ENCODE measurements around the gene ELN.
A peak's percentile ranks its signal among the peaks of the same experiment; 100 is the strongest.

Gene ELN

DNA sequence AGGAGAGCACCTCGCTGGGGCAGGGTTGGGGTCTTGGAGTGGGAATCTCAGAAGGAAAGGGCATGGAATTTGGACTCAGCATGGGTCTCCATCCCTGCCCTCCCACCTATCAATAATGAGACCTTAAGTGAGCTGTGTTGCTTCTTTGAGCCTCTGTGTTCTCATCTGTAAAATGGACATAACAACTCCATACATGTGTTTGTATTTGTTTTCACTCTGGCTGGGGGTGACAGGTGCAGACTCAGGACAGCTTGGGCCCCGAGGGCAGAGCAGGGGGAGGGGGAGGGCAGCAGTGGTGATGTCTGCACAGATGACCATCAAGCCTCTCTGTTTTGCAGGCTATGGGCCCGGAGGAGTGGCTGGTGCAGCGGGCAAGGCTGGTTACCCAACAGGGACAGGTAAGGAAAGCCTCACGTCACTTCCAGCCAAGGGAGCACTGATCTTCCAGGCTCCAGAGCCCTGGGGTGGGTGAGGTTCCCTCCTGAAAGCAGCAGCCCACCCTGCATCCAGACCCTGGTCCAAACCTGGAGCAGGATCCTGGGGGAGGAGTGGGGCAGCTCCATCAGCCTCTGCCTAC is 19.9 kb downstream of the ELN start:
- DNase-seq (ENCODE audit: insufficient read length, low spot score) (no peak), FAIRE-seq (no peak)
- TF ChIP-seq SPI1 (IDR thresholded peaks at IDR 0.05; ENCODE audit: low read depth, low read length) (no peak), POLR2AphosphoS5 (IDR thresholded peaks at IDR 0.05; ENCODE audit: low read depth, low read length) (no peak), POU2F2 (IDR thresholded peaks at IDR 0.05; ENCODE audit: low read depth, low read length) (no peak), TAF1 (IDR thresholded peaks at IDR 0.05; ENCODE audit: low read depth, low read length) (no peak), PAX5 (IDR thresholded peaks at IDR 0.05; ENCODE audit: insufficient read depth, low read length, severe bottlenecking) (no peak), POLR2A (IDR thresholded peaks at IDR 0.05; ENCODE audit: low read depth, low read length) (no peak)

DNA sequence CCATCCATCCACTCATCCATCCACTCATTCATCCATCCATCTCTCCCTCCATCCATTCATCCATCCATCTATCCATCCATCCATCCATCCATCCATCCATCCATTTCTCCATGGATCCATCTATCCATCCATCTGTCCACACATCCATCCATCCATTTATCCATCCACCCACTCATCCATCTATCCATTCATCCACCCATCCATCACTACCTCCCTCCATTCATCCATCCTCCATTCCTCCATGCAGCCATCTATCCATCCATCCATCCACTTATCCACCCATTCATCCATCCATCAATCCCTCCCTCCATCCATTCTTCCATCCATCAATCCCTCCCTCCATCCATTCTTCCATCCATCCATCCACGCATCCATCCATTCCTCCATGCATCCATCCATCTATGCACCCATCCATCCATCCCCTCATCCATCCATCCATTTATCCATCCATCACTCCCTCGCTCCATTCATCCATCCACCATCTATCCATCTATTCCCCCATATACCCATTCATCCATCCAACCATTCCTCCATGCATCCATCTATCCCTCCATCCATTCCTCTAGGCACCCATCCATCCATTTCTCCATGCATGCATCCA is 21.1 kb downstream of the ELN start:
- DNase-seq (ENCODE audit: insufficient read length, low spot score) (no peak), FAIRE-seq (no peak)
- no peak for TF ChIP-seq PAX5 (IDR thresholded peaks at IDR 0.05; ENCODE audit: insufficient read depth, low read length, severe bottlenecking)
- no peak for TF ChIP-seq POLR2A (IDR thresholded peaks at IDR 0.05; ENCODE audit: low read depth, low read length)
- TF ChIP-seq POLR2AphosphoS5 (IDR thresholded peaks at IDR 0.05; ENCODE audit: low read depth, low read length), result no peak
- no peak for TF ChIP-seq TAF1 (IDR thresholded peaks at IDR 0.05; ENCODE audit: low read depth, low read length)
- TF ChIP-seq SPI1 (IDR thresholded peaks at IDR 0.05; ENCODE audit: low read depth, low read length), result no peak
- TF ChIP-seq POU2F2 (IDR thresholded peaks at IDR 0.05; ENCODE audit: low read depth, low read length), result no peak

DNA sequence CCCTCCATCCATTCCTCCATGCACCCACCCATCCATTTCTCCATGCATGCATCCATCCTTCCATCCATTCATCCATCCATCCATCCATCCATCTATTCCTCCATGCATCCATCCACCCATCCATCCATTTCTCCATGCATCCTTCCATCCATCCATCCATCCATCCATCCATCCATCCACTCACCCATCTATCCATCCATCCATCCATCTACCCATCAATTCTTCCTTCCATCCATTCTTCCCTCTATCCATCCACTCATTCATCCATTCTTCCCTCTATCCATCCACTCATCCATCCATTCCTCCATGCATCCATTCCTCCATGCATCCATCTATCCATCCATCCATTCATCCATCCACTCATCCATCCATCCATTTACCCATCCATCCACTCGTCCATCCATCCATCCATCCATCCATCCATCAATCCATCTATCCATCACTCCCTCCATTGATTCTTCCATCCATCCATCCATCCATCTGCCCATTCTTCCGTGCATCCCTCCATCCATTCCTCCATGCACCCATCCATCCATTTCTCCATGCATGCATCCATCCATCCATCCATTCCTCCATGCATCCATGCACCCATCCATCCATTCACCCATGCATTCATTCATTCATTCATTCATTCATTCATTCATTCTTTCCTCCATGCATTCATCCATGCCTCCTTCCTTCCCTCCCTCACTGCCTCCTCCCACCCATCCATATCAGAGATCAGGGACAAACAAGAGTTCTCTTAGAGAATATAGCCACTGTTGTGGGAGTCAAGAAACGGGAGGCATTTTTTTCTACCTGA is 22.2 kb downstream of the ELN start:
- DNase-seq (ENCODE audit: insufficient read length, low spot score), result no peak
- FAIRE-seq, result peak; percentile 41
- TF ChIP-seq PAX5 (IDR thresholded peaks at IDR 0.05; ENCODE audit: insufficient read depth, low read length, severe bottlenecking) (no peak), SPI1 (IDR thresholded peaks at IDR 0.05; ENCODE audit: low read depth, low read length) (no peak), POLR2AphosphoS5 (IDR thresholded peaks at IDR 0.05; ENCODE audit: low read depth, low read length) (no peak), TAF1 (IDR thresholded peaks at IDR 0.05; ENCODE audit: low read depth, low read length) (no peak), POU2F2 (IDR thresholded peaks at IDR 0.05; ENCODE audit: low read depth, low read length) (no peak), POLR2A (IDR thresholded peaks at IDR 0.05; ENCODE audit: low read depth, low read length) (no peak)

DNA sequence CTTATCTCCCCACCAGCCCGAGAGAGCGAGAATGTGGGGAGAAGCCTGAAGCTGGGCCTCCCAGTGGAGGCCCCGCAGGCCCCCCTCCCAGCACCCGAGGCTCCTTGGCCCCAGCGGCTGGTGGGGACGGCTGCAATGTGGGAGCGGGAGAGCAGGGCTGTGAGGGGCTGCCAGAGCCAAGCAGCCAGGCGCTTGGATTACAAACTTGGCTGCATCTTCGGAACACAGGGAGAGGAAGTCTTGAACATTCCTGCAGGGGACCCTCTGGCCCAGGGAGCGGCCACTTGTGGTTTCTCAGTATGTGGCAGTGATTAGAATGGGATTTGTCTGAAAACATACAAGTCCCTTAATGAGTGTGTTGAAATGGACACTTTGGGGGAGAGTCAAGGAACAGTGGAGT is 23.2 kb downstream of the ELN start:
- TF ChIP-seq POU2F2 (IDR thresholded peaks at IDR 0.05; ENCODE audit: low read depth, low read length), result no peak
- TF ChIP-seq POLR2A (IDR thresholded peaks at IDR 0.05; ENCODE audit: low read depth, low read length), result no peak
- TF ChIP-seq PAX5 (IDR thresholded peaks at IDR 0.05; ENCODE audit: insufficient read depth, low read length, severe bottlenecking), result no peak
- TF ChIP-seq TAF1 (IDR thresholded peaks at IDR 0.05; ENCODE audit: low read depth, low read length), result no peak
- TF ChIP-seq SPI1 (IDR thresholded peaks at IDR 0.05; ENCODE audit: low read depth, low read length), result no peak
- TF ChIP-seq POLR2AphosphoS5 (IDR thresholded peaks at IDR 0.05; ENCODE audit: low read depth, low read length), result no peak
- FAIRE-seq (no peak), DNase-seq (ENCODE audit: insufficient read length, low spot score) (no peak)

DNA sequence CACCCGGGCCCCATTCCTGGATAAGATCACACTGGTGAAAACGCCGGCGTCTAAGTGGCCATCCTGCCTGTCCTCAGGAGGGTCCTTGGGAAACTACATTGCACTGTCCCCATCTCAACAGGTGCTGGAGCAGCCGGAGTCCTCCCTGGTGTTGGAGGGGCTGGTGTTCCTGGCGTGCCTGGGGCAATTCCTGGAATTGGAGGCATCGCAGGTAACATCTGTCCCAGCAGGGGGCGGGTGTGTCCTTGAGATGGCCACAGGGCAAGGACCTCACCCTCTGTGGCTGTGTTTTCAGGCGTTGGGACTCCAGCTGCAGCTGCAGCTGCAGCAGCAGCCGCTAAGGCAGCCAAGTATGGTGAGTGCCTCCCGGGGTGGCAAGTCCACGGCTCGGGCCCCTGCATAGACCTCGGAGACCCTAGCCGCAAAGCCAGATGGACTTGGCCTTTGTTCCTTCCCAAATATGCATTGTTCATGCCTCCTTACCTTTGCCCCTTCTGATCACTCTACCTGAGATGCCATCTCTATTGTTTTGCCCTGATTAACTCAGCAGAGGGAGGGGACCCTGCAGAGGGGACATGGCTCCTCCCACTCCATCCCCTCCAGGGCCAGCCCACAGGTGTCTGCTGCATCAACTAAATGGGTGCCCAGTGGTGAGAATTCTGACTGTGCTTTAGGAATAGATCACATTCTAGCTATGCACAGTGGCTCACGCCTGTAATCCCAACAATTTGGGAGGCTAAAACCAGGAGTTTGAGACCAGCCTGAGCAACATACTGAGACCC is 23.8 kb downstream of the ELN start:
- FAIRE-seq, result peak; percentile 13
- no peak for DNase-seq (ENCODE audit: insufficient read length, low spot score)
- TF ChIP-seq POU2F2 (IDR thresholded peaks at IDR 0.05; ENCODE audit: low read depth, low read length), result no peak
- no peak for TF ChIP-seq PAX5 (IDR thresholded peaks at IDR 0.05; ENCODE audit: insufficient read depth, low read length, severe bottlenecking)
- TF ChIP-seq TAF1 (IDR thresholded peaks at IDR 0.05; ENCODE audit: low read depth, low read length), result no peak
- TF ChIP-seq SPI1 (IDR thresholded peaks at IDR 0.05; ENCODE audit: low read depth, low read length), result no peak
- TF ChIP-seq POLR2AphosphoS5 (IDR thresholded peaks at IDR 0.05; ENCODE audit: low read depth, low read length), result no peak
- TF ChIP-seq POLR2A (IDR thresholded peaks at IDR 0.05; ENCODE audit: low read depth, low read length), result no peak

- TF ChIP-seq TAF1 (IDR thresholded peaks at IDR 0.05; ENCODE audit: low read depth, low read length) (no peak), POLR2AphosphoS5 (IDR thresholded peaks at IDR 0.05; ENCODE audit: low read depth, low read length) (no peak), SPI1 (IDR thresholded peaks at IDR 0.05; ENCODE audit: low read depth, low read length) (no peak), POU2F2 (IDR thresholded peaks at IDR 0.05; ENCODE audit: low read depth, low read length) (no peak), PAX5 (IDR thresholded peaks at IDR 0.05; ENCODE audit: insufficient read depth, low read length, severe bottlenecking) (no peak), POLR2A (IDR thresholded peaks at IDR 0.05; ENCODE audit: low read depth, low read length) (no peak)
- no peak for FAIRE-seq
- no peak for DNase-seq (ENCODE audit: insufficient read length, low spot score)
Measured at GRCh38 chr7:74052628-74053027, 24.7 kb downstream of the ELN start.

- TF ChIP-seq POU2F2 (IDR thresholded peaks at IDR 0.05; ENCODE audit: low read depth, low read length) (no peak), POLR2AphosphoS5 (IDR thresholded peaks at IDR 0.05; ENCODE audit: low read depth, low read length) (no peak), TAF1 (IDR thresholded peaks at IDR 0.05; ENCODE audit: low read depth, low read length) (no peak), SPI1 (IDR thresholded peaks at IDR 0.05; ENCODE audit: low read depth, low read length) (no peak), PAX5 (IDR thresholded peaks at IDR 0.05; ENCODE audit: insufficient read depth, low read length, severe bottlenecking) (no peak), POLR2A (IDR thresholded peaks at IDR 0.05; ENCODE audit: low read depth, low read length) (no peak)
- no peak for FAIRE-seq
- DNase-seq (ENCODE audit: insufficient read length, low spot score), result no peak
Measured at GRCh38 chr7:74053589-74054186, 25.7 kb downstream of the ELN start.

DNA sequence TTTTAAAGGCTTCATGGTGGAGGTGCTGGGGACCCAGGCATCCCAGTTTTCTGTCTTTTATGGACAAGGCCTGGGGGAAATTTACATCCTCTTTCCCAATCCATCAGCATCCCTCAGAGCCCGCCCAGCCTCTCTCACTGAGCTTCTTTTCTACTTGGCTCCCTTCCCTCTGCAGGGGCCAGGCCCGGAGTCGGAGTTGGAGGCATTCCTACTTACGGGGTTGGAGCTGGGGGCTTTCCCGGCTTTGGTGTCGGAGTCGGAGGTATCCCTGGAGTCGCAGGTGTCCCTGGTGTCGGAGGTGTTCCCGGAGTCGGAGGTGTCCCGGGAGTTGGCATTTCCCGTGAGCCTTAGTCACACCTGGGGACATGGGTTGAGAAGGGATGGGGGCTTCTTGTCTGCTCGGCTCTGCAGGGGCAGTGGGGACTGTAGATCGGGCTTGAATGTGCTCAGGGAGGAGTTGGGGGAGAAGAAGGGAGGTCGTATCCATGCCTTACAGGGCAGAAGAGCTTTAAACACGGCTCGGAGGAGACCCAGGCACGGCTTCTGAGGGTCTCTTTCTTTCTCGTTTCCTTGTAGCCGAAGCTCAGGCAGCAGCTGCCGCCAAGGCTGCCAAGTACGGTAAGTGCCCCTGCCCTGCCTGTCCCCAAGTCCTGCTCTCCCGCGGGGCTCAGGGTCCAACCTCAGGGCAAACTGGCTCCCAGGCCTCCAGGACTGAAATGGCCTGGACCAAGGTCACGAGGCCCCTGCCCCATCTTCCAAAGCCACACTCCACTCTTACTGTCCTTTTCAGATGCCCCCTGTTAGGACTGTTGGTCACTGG is 28.3 kb downstream of the ELN start:
- no peak for DNase-seq (ENCODE audit: insufficient read length, low spot score)
- FAIRE-seq, result no peak
- TF ChIP-seq POLR2AphosphoS5 (IDR thresholded peaks at IDR 0.05; ENCODE audit: low read depth, low read length) (no peak), SPI1 (IDR thresholded peaks at IDR 0.05; ENCODE audit: low read depth, low read length) (no peak), TAF1 (IDR thresholded peaks at IDR 0.05; ENCODE audit: low read depth, low read length) (no peak), POLR2A (IDR thresholded peaks at IDR 0.05; ENCODE audit: low read depth, low read length) (no peak), POU2F2 (IDR thresholded peaks at IDR 0.05; ENCODE audit: low read depth, low read length) (no peak), PAX5 (IDR thresholded peaks at IDR 0.05; ENCODE audit: insufficient read depth, low read length, severe bottlenecking) (no peak)
